ENCODE data around the gene BNIP3.
"Not testable (repeated sequence)": the region's sequence is repeated elsewhere in the genome, so short reads cannot be mapped to it uniquely, and the experiment has no call there.

BNIP3 gene

GRCh38 chr10:131929122-131929845 lies 52.4 kb downstream of the BNIP3 start:
- no peak for DNase-seq (ENCODE audit: low read depth in 2 of 2)

GRCh38 chr10:131928248-131929095 lies 53.3 kb downstream of the BNIP3 start:
- DNase-seq (ENCODE audit: low read depth in 2 of 2) = no peak

GRCh38 chr10:131926743-131927595 lies 54.8 kb downstream of the BNIP3 start:
- no peak for DNase-seq (ENCODE audit: low read depth in 2 of 2)

- DNase-seq (ENCODE audit: low read depth in 2 of 2) = no peak
These were observed 55.5 kb downstream of the BNIP3 start for GRCh38 chr10:131926253-131926652.

GRCh38 chr10:131925716-131926115 lies 56.0 kb downstream of the BNIP3 start:
- DNase-seq (ENCODE audit: low read depth in 2 of 2) = no peak

- no peak for DNase-seq (ENCODE audit: low read depth in 2 of 2)
These were observed 56.6 kb downstream of the BNIP3 start for GRCh38 chr10:131925011-131925649.

- DNase-seq (ENCODE audit: low read depth in 2 of 2) = no peak
These were observed 58.5 kb downstream of the BNIP3 start for GRCh38 chr10:131923038-131923756.

GRCh38 chr10:131921184-131921583 lies 60.5 kb downstream of the BNIP3 start:
- no peak for DNase-seq (ENCODE audit: low read depth in 2 of 2)

GRCh38 chr10:131920693-131921092 lies 61.0 kb downstream of the BNIP3 start:
- DNase-seq (ENCODE audit: low read depth in 2 of 2) = no peak

GRCh38 chr10:131920151-131920550 lies 61.6 kb downstream of the BNIP3 start:
- no peak for DNase-seq (ENCODE audit: low read depth in 2 of 2)

- DNase-seq (ENCODE audit: low read depth in 2 of 2) = not testable (repeated sequence)
These were observed 62.3 kb downstream of the BNIP3 start for GRCh38 chr10:131919461-131919860.
